HG03565 (cell line): ENCODE measurements around the gene DOCK2.
A peak's percentile ranks its signal among the peaks of the same experiment; 100 is the strongest.
"Not testable (repeated sequence)": the region's sequence is repeated elsewhere in the genome, so short reads cannot be mapped to it uniquely, and the experiment has no call there.

Experiments used
- ATAC-seq: cut with Tn5 transposase; IDR thresholded peaks from one replicate; pipeline ENCODE4 v1.9.1; 2021; ENCODE audit warnings: mild to moderate bottlenecking, moderate library complexity; ENCODE audit not compliant: unreplicated experiment

DOCK2 gene

DNA sequence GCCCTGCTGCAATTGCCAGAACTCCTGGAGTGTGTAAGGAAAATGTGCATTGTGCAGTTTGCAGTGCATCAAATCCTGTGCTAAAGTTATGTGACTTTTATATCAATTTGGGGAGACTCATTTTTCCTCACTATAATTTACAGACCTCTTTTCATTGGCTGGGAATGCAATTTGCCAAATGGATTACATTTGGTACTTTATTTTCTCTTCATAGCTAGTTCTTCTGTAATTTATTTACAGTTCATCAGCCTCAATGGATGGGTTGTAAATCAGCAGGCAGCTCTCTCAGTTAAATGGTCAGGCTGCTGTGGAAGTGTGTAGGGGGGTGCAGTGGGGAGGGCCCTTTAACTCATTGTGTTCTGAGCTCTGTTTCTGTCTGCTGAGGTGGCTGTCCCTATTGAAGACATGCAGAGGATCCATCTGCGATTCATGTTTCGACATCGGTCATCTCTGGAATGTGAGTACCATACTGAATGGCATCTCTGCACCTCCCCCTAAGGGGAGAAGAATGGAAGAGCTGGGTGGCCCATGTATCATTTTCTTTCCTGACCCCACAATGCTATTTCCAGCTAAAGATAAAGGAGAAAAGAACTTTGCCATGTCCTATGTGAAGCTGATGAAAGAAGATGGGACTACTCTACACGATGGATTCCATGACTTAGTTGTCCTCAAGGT, 74.6 kb downstream of the DOCK2 start:
- no peak for ATAC-seq

DNA sequence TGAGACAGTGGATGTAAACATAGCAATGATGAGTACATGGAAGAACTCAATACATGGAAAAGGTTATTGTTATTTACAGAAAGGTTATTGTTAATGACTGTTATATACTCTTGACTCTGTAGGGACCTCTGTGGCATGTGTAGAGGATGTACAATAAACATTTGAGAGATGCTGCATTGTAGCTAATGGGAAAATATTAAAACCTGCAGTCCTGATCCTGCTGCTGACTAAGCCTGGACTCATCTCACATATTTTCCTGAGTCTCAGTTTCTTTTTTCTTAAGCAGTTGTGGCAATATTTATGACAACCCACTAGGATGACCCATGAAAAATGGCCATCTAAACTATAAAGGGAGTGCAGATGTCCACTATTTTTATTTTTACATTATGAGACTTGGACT, 75.4 kb downstream of the DOCK2 start:
- ATAC-seq, result no peak

DNA sequence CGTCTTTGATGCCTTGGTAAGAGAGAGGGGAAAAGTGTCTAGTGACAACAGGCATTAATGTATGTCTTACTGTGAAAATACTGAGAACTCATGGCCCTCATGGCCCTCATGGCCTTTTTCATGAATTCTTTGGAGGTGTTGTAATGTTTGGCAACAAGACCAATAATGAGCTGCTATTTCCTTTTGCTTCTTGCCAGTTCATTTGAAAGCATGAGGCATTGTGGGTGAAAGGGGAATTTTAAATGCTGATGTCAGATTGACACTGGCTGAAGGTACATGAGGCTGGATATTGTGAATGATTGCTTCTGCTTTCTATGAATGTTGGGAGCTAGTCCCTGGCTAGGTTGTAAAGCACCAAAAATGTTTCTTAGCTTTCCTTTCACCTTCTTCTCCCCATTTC, 79.2 kb downstream of the DOCK2 start:
- ATAC-seq, result no peak

DNA sequence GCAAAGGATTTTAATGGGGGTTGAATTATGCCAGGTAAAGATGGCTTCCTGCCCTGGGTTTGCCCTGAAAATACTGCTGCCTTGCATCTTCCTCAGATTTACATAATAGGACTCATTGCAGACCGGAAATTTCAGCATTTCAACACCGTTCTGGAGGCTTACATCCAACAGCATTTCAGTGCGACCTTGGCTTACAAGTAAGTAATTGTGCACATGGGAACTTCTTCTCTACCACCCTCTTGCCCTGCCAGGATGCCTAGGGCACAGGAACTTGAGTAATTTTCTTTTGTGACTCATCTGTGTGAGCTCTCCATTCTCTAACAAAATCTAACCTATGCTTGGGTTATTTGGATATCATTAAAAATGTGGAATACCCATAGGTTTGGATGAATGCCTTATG, 80.2 kb downstream of the DOCK2 start:
- ATAC-seq, result no peak

DNA sequence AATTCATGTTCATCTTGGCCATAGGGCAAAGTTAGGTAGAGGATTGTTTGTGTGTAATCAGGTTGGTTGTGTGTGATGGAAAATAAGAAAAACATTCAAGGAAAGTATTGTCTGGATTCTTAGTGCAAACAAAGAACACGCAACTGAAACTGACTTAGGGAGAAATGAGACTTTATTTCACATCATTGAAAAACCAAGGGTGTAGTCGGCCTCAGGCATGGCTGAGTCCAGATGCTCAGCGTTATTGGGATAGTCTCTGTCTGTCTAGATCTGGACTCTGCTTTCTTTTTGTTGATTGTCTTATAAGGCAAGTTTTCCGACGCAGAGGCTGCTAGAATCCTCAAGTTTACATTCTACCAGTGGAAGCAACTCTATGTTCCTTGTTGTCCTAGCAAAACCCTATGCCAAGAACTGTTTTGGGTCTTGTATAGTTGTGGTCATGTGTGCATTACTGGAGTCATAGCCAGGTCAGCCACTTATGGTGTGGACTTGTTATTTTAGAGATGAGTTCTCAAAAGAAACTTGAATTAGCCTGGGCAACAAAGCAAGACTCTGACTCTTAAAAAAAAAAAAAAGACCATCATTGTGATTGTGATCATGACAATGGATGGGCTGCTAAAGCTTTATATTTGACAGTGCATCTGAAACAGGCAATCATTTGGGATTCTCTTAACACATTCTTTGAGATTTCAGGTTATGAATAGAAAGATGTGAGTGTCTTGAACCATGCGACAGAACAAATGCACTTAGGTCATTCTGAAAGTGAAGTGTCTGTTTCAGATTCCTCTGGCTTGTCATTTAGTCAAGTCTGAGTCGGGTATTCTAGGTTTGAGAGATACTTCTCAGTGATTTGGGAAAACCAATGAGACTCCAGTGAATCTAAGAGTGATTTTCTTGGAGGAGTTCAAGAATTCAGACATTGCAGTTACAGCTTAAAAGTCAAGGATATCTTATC, 82.6 kb downstream of the DOCK2 start:
- ATAC-seq, result peak; percentile 77

DNA sequence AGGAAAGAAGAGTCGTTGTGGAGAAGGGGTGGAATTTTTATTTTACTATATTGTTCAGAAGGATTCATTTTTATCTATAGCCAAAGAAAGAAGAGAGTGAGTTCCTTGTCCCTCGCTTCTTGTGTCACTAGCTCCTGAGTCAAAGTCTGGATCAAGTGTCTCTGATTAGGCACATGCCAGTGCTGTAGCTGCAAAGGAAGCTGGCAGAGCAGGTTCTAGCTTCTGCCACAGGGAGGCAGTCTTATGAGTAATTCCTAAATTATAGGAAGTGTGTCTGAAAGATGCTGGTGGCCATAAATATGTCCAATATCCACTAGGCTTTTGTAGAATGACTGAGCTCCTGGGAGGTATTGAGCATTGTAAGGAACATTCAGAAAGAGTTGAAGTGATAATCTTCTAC, 84.7 kb downstream of the DOCK2 start:
- ATAC-seq, result no peak

DNA sequence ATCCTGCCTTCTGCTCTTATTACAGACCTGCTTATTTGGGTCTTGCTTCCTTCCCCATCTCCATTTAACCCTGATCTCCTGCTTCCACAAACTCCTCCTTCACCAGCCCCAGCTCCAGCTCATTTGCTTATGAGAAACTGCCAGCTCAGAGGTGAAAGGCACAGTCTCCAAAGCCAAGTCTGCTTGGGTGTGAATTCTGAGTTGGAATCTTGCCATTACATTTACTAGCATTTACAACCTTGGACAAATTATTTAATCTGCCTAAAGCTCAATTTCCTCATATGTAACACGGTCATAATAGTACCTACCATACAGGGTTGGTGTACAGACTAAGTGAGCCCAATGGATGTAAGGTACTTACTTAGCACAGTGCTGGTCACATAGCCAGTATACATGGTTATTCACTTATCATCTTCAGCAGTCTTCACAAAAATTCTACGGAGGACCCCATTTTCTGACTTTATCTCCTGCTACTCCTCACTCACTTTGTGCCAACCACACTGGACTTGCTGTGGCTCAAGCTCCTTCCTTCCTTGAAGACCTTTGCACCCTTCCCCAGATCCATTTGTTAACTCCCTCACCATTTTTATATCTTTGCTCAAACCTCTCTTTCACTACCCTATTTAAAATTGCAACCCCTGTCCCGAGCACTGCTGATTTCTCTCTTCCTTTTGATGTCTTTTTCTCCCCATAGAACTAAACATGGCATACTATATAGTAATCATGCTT, 86.2 kb downstream of the DOCK2 start:
- no peak for ATAC-seq

DNA sequence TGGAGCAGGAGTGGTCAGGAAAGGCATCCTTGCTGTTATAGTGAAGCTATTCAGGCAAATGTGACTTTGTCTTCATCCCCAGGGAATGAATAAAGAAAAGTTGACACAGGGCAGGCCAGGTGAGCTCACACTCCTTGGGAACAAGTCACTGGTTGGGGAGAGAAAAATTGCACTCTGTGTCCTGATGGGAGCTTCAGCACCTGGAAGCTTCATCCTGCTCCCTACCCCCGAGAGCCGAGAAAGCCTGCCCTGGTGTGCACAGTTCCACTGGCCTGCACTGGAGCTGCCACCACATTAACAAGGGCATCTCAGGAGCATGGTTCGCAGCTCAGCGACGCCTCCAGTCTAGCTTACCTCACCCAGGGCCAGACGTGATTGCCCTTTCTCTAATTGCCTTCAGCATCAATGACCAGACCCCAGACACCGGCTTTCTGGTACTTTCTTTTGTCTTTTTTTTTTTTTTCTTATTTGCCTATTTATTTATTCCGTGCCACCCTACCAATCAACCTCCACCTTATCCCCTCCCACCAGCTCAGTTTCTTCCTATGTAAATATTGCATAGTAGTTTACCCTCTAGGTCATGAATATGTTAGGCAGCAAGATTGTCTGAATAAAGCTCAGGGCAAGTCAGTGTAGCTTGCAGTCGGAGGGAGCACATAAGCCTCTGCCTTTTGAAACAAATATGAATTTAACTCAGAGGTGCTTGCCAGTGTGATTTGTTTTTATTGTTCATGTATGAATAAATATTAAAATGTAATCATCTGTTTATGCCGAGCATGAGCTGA, 87.4 kb downstream of the DOCK2 start:
- ATAC-seq, result no peak

DNA sequence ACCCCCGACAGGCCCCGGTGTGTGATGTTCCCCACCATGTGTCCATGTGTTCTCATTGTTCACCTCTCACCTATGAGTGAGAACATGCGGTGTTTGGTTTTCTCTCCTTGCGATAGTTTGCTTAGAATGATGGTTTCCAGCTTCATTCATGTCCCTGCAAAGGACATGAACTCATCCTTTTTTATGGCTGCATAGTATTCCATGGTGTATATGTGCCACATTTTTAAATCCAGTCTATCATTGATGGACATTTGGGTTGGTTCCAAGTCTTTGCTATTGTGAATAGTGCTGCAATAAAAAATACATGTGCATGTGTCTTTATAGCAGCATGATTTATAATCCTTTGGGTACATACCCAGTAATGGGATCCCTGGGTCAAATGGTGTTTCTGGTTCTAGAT, 88.6 kb downstream of the DOCK2 start:
- not testable (repeated sequence) for ATAC-seq

DNA sequence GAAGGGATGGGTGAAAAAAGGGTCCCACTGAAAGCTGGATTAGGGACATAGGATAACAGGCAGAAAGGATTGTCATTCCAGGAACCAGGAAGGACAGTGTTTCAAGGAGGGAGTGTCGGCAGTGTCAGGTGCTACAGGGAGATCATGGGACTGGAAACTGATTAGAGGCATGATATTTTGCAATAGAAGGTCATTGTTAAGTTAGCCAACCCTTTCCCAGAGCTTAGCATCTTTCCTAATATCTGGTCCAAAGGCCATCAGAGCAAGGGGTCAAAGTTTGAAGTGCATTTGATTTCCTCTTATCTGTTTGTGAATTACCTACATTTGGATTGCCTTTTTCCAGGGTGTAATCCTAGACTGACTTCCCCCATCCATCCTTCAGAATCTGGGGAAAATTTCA, 91.3 kb downstream of the DOCK2 start:
- ATAC-seq, result no peak

DNA sequence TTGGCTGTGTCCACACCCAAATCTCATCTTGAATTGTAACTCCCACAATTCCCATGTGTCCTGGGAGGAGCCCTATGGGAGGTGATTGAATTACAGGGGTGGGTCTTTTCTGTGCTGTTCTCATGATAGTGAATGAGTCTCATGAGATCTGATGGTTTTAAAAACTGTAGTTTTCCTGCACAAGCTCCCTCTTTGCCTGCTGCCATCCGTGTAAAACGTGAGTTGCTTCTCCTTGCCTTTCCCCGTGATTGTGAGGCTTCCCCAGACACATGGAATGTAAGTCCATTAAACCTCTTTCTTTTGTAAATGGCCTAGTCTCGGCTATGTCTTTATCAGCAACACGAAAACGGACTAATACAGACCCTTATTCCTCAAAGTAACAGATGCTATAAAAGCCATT, 94.1 kb downstream of the DOCK2 start:
- ATAC-seq, result no peak

DNA sequence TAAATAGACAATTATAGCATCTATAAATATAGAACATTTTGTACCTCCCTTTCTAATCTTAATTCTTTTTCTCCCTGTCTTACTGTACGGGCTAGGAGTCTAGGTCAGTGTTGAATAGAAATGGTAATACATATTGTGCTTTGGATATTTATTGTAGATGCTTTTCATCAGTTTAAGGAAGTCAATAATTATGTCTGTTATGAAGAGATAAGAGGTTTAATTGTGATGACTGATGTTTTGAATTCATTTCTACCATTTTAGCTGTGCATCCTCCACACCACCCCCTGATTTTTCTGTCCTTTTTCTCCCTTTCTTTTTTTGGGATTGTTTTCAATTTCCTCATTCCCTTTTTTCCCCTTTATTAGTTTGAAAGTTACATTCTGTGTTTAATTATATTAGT, 95.8 kb downstream of the DOCK2 start:
- no peak for ATAC-seq

DNA sequence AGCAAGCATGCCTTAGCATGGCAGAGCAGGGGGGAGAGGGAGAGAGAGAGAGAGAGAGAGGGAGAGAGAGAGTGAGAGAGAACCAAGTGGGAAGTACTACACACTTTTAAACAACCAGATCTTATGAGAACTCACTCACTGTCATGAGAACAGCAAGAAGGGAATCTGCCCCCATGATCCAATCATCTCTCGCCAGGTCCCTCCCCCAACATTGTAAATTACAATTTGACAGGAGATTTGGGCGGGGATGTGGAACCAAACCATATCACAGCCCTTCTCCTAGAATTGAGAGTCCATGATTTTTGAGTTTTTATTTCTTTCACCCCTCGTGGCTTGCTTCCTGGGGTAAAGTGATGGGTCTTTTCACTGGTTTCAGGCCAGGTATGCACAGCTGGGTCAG, 98.8 kb downstream of the DOCK2 start:
- no peak for ATAC-seq

DNA sequence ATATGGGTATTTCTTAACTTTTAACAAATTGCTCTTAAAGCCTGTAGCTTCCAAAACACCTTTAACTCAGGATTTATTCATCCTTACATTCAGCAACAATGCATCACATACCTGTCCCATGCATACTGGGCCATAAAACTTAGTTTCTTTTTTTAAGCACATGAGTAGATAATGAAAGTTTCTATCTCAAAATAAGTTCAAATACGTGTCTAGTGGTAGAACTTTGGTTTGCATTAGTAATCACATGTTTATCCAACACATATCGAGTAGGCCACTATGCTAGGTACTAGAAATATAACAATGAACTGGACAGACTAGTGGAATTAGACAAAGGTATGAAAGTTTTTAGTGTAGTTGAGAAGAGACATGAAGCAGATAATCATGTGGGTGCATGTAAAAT, 99.6 kb downstream of the DOCK2 start:
- ATAC-seq, result peak; percentile 41

DNA sequence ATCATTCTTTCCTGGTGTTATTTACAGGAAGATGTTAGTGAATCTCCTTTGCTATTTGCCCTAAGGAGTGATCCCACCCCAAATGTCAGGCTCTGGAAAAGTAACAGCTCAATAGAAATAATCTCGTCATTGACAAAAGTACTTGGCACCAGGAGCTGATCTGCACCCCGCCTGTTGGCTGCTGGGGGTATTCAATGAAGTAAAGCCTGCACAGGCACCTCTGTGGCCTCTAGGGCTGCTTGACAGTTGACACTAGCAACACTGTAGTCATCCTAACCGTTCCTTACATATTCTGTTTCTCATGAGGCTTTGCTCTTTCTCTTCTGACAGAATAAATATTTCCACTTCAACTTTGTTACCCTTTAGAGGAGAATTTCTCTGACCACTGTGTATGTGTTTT, 103.4 kb downstream of the DOCK2 start:
- ATAC-seq, result no peak

DNA sequence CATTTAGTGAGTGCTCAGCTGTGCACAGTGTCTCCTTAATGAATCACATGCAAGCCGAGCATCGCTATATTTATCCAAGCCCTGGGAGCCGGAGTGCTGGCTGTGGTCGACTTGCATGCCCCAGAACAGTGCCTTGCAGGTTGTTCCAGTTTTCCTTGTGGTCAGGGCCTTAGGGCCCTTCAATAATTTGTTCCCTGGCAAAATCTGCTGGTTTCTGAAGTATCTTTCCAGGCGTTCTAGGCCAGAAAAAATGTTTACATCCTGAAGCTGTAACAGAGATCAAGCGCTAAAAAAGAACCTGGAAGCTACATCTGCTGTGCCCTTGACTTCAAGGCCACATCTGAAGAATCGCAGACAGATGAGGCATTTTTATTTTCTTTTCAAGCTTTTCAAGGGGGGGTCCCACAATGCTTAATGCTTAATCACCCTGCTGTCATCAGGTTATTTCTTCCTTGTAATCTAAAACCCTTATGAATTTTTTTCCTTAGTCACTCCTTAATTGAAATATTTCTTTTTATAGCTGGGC, 105.8 kb downstream of the DOCK2 start:
- no peak for ATAC-seq

DNA sequence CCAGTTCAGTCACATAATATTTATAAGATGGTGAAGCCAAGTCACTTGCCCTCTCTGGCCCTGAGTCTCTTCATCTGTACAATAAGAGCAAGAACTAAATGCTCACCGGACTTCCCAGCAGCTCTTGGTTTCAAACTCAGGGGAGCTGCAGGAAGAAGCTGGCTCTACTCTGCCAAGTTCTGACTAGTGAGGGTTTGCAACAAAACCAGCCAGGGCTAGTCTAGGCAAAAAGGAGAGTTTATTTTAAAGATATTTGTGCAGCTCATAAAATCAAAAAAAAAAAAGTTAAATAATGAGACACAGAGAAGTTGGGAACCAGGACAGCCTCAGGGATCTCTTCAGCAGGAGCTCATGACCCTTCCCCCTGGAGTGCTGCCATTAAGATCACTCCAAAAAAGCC, 107.3 kb downstream of the DOCK2 start:
- ATAC-seq, result no peak

DNA sequence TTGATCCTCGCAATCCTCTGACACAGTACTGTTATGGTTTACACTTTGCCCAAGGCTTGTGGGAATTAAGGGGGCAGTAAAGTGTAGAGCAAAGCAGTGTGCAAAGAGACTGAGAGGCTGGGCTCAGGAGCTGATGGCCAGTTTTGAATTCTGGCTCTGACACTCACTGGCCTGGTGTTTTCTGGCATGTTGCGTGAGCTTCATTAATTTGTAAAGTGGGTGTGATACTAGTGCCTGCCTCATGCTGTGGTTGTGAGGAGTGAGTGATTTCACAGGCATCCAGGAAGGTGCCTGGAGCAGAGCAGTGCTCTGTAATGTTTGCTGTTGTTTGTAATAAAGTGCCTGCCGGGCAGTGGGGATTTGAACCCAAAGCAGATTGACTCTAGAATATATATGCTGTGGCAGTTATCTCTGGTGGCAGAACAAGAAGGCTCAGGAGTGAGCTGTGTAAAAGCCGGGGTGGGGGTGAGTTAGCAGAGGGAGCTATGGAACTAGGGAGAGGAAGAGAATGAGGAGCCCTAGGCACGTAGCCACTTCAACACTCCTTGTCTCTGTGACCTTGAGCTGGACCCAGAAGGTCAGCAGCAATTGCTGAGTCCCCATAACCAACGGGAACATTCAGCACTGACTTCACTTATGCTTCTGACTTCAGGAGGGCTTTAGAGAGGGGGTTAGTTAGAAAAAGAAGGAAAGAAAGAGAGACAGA, 108.5 kb downstream of the DOCK2 start:
- ATAC-seq, result no peak

DNA sequence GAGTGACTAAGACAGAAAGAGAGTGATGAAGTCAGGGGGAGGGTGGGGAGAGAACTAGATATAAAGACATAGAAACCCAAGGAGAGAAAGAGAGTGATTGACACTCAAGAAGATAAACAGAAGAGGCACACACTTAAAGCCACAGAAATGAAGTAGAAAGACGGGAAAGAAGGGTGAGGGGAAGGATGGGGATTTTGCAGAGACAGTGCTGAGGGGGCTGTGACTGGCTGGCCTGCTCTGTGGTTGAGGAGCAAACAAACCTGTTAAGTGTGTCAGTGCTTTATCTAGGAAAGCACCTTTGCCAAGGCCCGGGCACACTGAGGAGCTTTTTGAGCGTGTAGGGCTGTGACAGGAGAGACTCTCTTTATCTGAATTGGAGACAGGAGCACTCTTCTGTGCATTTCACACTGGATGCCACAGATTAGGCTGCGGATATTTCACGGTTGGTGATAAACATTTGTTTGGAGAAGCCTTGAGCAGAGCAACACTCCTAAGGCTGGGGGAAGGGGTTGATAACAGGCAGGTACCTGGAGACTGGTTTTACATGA, 109.1 kb downstream of the DOCK2 start:
- ATAC-seq, result no peak

DNA sequence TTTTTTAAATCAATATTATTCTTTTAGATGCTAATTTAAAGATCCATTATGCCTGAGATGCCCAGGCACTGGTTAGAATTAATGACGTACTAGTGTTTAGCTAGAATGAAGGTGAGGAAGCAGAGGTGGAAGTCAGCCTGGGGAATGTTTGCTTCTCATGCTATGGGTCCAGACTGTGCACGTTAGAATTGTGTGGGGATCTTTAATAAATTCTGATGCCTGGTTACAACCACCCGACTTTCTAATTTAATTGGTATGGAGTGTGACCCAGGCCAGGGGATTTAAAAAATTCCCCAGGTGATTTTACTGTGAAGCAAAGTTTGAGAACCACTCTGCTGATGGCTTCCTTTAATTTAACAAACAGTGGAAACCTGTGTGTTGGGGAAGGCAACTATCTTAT, 111.1 kb downstream of the DOCK2 start:
- ATAC-seq, result no peak
